ENCODE measurements around the gene ZKSCAN4.
A peak's percentile ranks its signal among the peaks of the same experiment; 100 is the strongest.

ZKSCAN4 gene

GRCh38 chr6:28252009-28252975 is at the start of gene ZKSCAN4:
Gene ZKSCAN4, minus strand, starts transcription at chr6:28252269. Its CDS starts 289 bp downstream, at chr6:28251980.
- DNase-seq (ENCODE audit: low read depth) = peak; percentile 81

- DNase-seq (ENCODE audit: low read depth) = no peak
These were observed 44.5 kb upstream of the ZKSCAN4 start for GRCh38 chr6:28296520-28297060.

- no peak for DNase-seq (ENCODE audit: low read depth)
These were observed 43.3 kb upstream of the ZKSCAN4 start for GRCh38 chr6:28295326-28295725.

- no peak for DNase-seq (ENCODE audit: low read depth)
These were observed 39.5 kb upstream of the ZKSCAN4 start for GRCh38 chr6:28291573-28291972.

- DNase-seq (ENCODE audit: low read depth) = no peak
These were observed 30.9 kb upstream of the ZKSCAN4 start for GRCh38 chr6:28282926-28283325.

- DNase-seq (ENCODE audit: low read depth) = peak; percentile 53
These were observed 29.4 kb upstream of the ZKSCAN4 start, which contains the start of gene PGBD1 for GRCh38 chr6:28281288-28282064. Gene PGBD1, plus strand, starts transcription at chr6:28281572. Its CDS starts 2,242 bp downstream, at chr6:28283814.

GRCh38 chr6:28280595-28281287 is 28.7 kb upstream of the ZKSCAN4 start:
- no peak for DNase-seq (ENCODE audit: low read depth)

GRCh38 chr6:28277746-28278145 is 25.7 kb upstream of the ZKSCAN4 start:
- DNase-seq (ENCODE audit: low read depth) = no peak

- no peak for DNase-seq (ENCODE audit: low read depth)
These were observed 22.8 kb upstream of the ZKSCAN4 start for GRCh38 chr6:28274888-28275287.

GRCh38 chr6:28269492-28269891 is 17.4 kb upstream of the ZKSCAN4 start:
- peak; percentile 68 for DNase-seq (ENCODE audit: low read depth)

- DNase-seq (ENCODE audit: low read depth) = no peak
These were observed 15.6 kb upstream of the ZKSCAN4 start for GRCh38 chr6:28267695-28268059.

GRCh38 chr6:28266962-28267694 is 15.1 kb upstream of the ZKSCAN4 start, which contains the start of gene ZSCAN26:
Gene ZSCAN26, plus strand, starts transcription at chr6:28267143. Its CDS starts 4,777 bp downstream, at chr6:28271920.
- DNase-seq (ENCODE audit: low read depth) = peak; percentile 75

GRCh38 chr6:28266563-28266961 is 14.5 kb upstream of the ZKSCAN4 start:
- no peak for DNase-seq (ENCODE audit: low read depth)

GRCh38 chr6:28264834-28265401 is 12.8 kb upstream of the ZKSCAN4 start:
- no peak for DNase-seq (ENCODE audit: low read depth)

- DNase-seq (ENCODE audit: low read depth) = no peak
These were observed 11.9 kb upstream of the ZKSCAN4 start for GRCh38 chr6:28263922-28264321.

- DNase-seq (ENCODE audit: low read depth) = peak; percentile 65
These were observed 7.1 kb upstream of the ZKSCAN4 start, which contains the start of gene NKAPL for GRCh38 chr6:28258877-28259777. Gene NKAPL, plus strand, starts transcription at chr6:28259297. Its CDS starts 75 bp downstream, at chr6:28259372.

- DNase-seq (ENCODE audit: low read depth) = no peak
These were observed 5.0 kb upstream of the ZKSCAN4 start for GRCh38 chr6:28257042-28257441.

GRCh38 chr6:28254121-28254519 is 2.1 kb upstream of the ZKSCAN4 start:
- DNase-seq (ENCODE audit: low read depth) = no peak

- DNase-seq (ENCODE audit: low read depth) = no peak
These were observed 434 bp downstream of the ZKSCAN4 start for GRCh38 chr6:28251661-28252008.

- no peak for DNase-seq (ENCODE audit: low read depth)
These were observed 1.3 kb downstream of the ZKSCAN4 start for GRCh38 chr6:28250747-28251146.

All from fibroblast of the conjunctiva (primary cell).